D341Med (cell line): ENCODE results near the gene FAM181A.

Source experiments
- DNase-seq: peaks from one replicate; pipeline ENCODE4 v3.0.0; 2012; ENCODE audit warnings: low spot score

The FAM181A gene

GRCh38 chr14:93978735-93979134 lies 51.6 kb downstream of the FAM181A start:
- DNase-seq, result no peak
